DOHH2 (cell line): Measurements from ENCODE around the gene FNDC10.

Source experiments
- H3F3A ChIP-seq: fragments of 200-600 bp; sonication (generic), shearing (Covaris generic); 2 replicates; pipeline ENCODE4 v1.6.0; 2016; ENCODE audit warnings: antibody characterized with exemption, mild to moderate bottlenecking; ENCODE audit not compliant: control insufficient read depth, insufficient read depth
- H3K27ac ChIP-seq: fragments of 200-600 bp; sonication (generic); 2 replicates; pipeline ENCODE4 v1.5.1; 2014; ENCODE audit warnings: low read depth, mild to moderate bottlenecking, low read length, moderate library complexity
- H3K27me3 ChIP-seq: fragments of 200-600 bp; sonication (generic); 2 replicates; pipeline ENCODE4 v1.6.1; 2014; ENCODE audit warnings: mild to moderate bottlenecking, low read length, mixed read lengths; ENCODE audit not compliant: control insufficient read depth
- H3K36me3 ChIP-seq: fragments of 200-600 bp; sonication (generic); 2 replicates; pipeline ENCODE4 v1.6.1; 2014; ENCODE audit warnings: mild to moderate bottlenecking, low read length, moderate library complexity, mixed read lengths; ENCODE audit not compliant: control insufficient read depth
- H3K4me1 ChIP-seq: fragments of 200-600 bp; sonication (generic); 2 replicates; pipeline ENCODE4 v1.6.1; 2014; ENCODE audit warnings: mild to moderate bottlenecking, low read length, mixed read lengths; ENCODE audit not compliant: control insufficient read depth
- H3K4me2 ChIP-seq: fragments of 200-600 bp; sonication (generic); 2 replicates; pipeline ENCODE4 v1.6.0; 2014; ENCODE audit warnings: mild to moderate bottlenecking, low read length, moderate library complexity
- H3K4me3 ChIP-seq: fragments of 200-600 bp; sonication (generic); 2 replicates; pipeline ENCODE4 v1.5.1; 2014; ENCODE audit warnings: mild to moderate bottlenecking, low read length, mixed read lengths
- H3K79me2 ChIP-seq: fragments of 200-600 bp; sonication (generic); 2 replicates; pipeline ENCODE4 v1.6.1; 2014; ENCODE audit warnings: mild to moderate bottlenecking, low read length, mixed read lengths; ENCODE audit not compliant: control insufficient read depth
- H3K9me2 ChIP-seq: fragments of 200-600 bp; sonication (generic); replicated peaks from 2 replicates; pipeline ENCODE4 v1.6.1; 2014; ENCODE audit warnings: mild to moderate bottlenecking, low read length, mixed read lengths; ENCODE audit not compliant: control insufficient read depth
- H3K9me3 ChIP-seq: fragments of 200-600 bp; sonication (generic); 2 replicates; pipeline ENCODE4 v1.6.1; 2014; ENCODE audit warnings: antibody characterized with exemption, low read length, mixed read lengths; ENCODE audit not compliant: control insufficient read depth, insufficient read depth
- H4K20me1 ChIP-seq: fragments of 200-600 bp; sonication (generic); 2 replicates; pipeline ENCODE4 v1.6.0; 2014; ENCODE audit warnings: low read depth, mild to moderate bottlenecking, antibody characterized with exemption, low read length, moderate library complexity; ENCODE audit not compliant: control insufficient read depth, insufficient read depth
- EZH2phosphoT487 ChIP-seq: fragments of 200-600 bp; sonication (generic); IDR thresholded peaks from 2 replicates; pipeline ENCODE4 v1.6.1; 2017; ENCODE audit warnings: borderline replicate concordance, mild to moderate bottlenecking, antibody characterized with exemption, low read length, moderate library complexity, mixed read lengths
- TF ChIP-seq, protein P1 (sequence below): fragments of 200-600 bp; sonication (generic); IDR thresholded peaks from one replicate; pipeline ENCODE4 v1.5.1; 2014; ENCODE audit warnings: antibody characterized with exemption, mild to moderate bottlenecking, low read depth, low read length; ENCODE audit not compliant: poor library complexity, severe bottlenecking

FNDC10 gene

GRCh38 chr1:1612104-1612400, 12.1 kb upstream of the FNDC10 start:
- no peaks in the 10 kb centered on the region for H3K9me3 ChIP-seq
- no peak overlapping the region for H3K4me2 ChIP-seq
- H3K27me3 ChIP-seq, result no peaks in the 10 kb centered on the region
- TF ChIP-seq, protein P1, sequence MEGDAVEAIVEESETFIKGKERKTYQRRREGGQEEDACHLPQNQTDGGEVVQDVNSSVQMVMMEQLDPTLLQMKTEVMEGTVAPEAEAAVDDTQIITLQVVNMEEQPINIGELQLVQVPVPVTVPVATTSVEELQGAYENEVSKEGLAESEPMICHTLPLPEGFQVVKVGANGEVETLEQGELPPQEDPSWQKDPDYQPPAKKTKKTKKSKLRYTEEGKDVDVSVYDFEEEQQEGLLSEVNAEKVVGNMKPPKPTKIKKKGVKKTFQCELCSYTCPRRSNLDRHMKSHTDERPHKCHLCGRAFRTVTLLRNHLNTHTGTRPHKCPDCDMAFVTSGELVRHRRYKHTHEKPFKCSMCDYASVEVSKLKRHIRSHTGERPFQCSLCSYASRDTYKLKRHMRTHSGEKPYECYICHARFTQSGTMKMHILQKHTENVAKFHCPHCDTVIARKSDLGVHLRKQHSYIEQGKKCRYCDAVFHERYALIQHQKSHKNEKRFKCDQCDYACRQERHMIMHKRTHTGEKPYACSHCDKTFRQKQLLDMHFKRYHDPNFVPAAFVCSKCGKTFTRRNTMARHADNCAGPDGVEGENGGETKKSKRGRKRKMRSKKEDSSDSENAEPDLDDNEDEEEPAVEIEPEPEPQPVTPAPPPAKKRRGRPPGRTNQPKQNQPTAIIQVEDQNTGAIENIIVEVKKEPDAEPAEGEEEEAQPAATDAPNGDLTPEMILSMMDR, result no peak
- TF ChIP-seq EZH2phosphoT487, result no peak
- H4K20me1 ChIP-seq, result peaks cover 7% of the 10 kb centered on the region; the same call in 1 of the 2 replicates
- H3K4me1 ChIP-seq, result peaks cover 31% of the 10 kb centered on the region
- peaks cover 24% of the 10 kb centered on the region for H3K79me2 ChIP-seq
- H3K4me3 ChIP-seq, result no peak overlapping the region
- no peaks in the 10 kb centered on the region for H3K9me2 ChIP-seq
- H3K36me3 ChIP-seq, result peaks cover 3% of the 10 kb centered on the region; the same call in 1 of the 2 replicates
- peaks cover 3% of the 10 kb centered on the region; the same call in 1 of the 2 replicates for H3F3A ChIP-seq
- no peak overlapping the region for H3K27ac ChIP-seq

- Histone ChIP-seq H4K20me1 (no peaks in the 10 kb centered on the region), H3K4me2 (no peak overlapping the region), H3K4me3 (no peak overlapping the region), H3K36me3 (peaks cover 3% of the 10 kb centered on the region; the same call in 1 of the 2 replicates), H3K9me3 (no peaks in the 10 kb centered on the region), H3K4me1 (peaks cover 29% of the 10 kb centered on the region), H3K9me2 (no peaks in the 10 kb centered on the region), H3F3A (peaks cover 6% of the 10 kb centered on the region; the same call in 1 of the 2 replicates), H3K79me2 (peaks cover 15% of the 10 kb centered on the region), H3K27ac (no peak overlapping the region), H3K27me3 (no peaks in the 10 kb centered on the region)
- TF ChIP-seq, protein P1, result no peak
- no peak for TF ChIP-seq EZH2phosphoT487
Observed at GRCh38 chr1:1610796-1611195, 10.9 kb upstream of the FNDC10 start.

DNA sequence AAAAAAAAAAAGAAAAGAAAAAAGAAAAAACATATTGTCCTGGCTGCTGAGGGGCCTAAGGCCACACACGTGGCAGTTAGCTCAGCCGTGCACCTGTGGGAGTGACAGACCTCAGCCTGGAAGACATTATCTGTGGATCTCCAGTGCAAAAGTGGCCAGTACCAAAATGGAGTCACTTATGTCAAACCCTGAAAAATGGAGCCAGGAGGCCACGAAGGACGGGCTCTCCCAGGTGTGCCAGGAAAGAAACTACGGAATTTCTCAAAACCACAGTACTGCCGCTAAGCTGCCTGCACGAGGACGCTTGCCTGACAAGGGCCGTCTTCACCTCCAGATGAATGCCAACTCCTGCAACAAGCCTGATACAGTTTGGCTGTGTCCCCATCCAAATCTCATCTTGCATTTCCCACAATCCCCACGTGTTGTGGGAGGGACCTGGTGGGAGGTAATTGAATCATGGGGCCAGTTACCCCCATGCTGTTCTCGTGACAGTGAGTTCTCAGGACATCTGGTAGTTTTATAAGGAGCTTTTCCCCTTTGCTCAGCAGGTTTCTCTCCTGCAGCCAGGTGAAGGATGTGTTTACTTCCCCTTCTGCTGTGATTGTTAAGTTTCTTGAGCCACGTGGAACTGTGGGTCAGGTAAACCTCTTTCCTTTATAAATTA, 10.0 kb upstream of the FNDC10 start:
- no peaks in the 10 kb centered on the region for H3K9me2 ChIP-seq
- no peak overlapping the region for H3K4me3 ChIP-seq
- no peak overlapping the region for H3K27ac ChIP-seq
- no peaks in the 10 kb centered on the region for H4K20me1 ChIP-seq
- no peaks in the 10 kb centered on the region for H3K9me3 ChIP-seq
- TF ChIP-seq, protein P1, result no peak
- TF ChIP-seq EZH2phosphoT487, result no peak
- peaks cover 29% of the 10 kb centered on the region for H3K4me1 ChIP-seq
- no peaks in the 10 kb centered on the region for H3K36me3 ChIP-seq
- peaks cover 6% of the 10 kb centered on the region; the same call in 1 of the 2 replicates for H3F3A ChIP-seq
- no peak overlapping the region for H3K4me2 ChIP-seq
- H3K27me3 ChIP-seq, result 0 out of 2 replicates have a peak, but pooled peaks cover under 1% of the 10 kb centered on the region
- H3K79me2 ChIP-seq, result peaks cover 13% of the 10 kb centered on the region
